ENCODE measurements around the gene LRRC8D. TPM values are rescaled to one million over a fixed set of nuclear protein-coding genes. Genes with fewer than 3 reads are reported as not detected.
A peak's percentile ranks its signal among the peaks of the same experiment; 100 is the strongest.

LRRC8D gene
- total and polyA plus RNA-seq, 9 of the 15 experiments (the other 6 are each of a cell fraction or from before 2014, with no cell fraction given): 3.4 to 53.9 (median 15.9) TPM

GRCh38 chr1:89799495-89799894 is 21.3 kb upstream of the LRRC8D start:
- TF ChIP-seq C11orf30 (IDR thresholded peaks at IDR 0.05; ENCODE audit: low read depth): peak; percentile 21; the same call in 1 of the 2 replicates
- TF ChIP-seq HMBOX1 (IDR thresholded peaks at IDR 0.05): peak; percentile 83
- peak; percentile 37; the same call in 1 of the 2 replicates for TF ChIP-seq FOSL1 (tag; conservative IDR thresholded peaks at IDR 0.05)
- peak; percentile 62 for TF ChIP-seq NFE2 (IDR thresholded peaks at IDR 0.05; ENCODE audit: low read depth)
- no peak for TF ChIP-seq TBL1XR1 (IDR thresholded peaks at IDR 0.05; ENCODE audit: low read length in 2 of 2)
- TF ChIP-seq ZNF316 (IDR thresholded peaks at IDR 0.05): no peak
- TF ChIP-seq MAFF (IDR thresholded peaks at IDR 0.05; ENCODE audit: low read length): peak; percentile 3; the same call in 1 of the 2 replicates
- TF ChIP-seq ZNF766 (CRISPR knock-in tag; conservative IDR thresholded peaks at IDR 0.05): 0 out of 2 replicates have a peak, but pooled peaks have one; percentile 24
- no peak for TF ChIP-seq KLF16 (IDR thresholded peaks at IDR 0.05)
- peak; percentile 27; the same call in 1 of the 2 replicates for TF ChIP-seq MAFG (tag; conservative IDR thresholded peaks at IDR 0.05)
- TF ChIP-seq ZNF507 (tag; conservative IDR thresholded peaks at IDR 0.05): no peak
- no peak for TF ChIP-seq PREB (CRISPR knock-in tag; IDR thresholded peaks at IDR 0.05)
- no peak for TF ChIP-seq GTF2E2 (tag; IDR thresholded peaks at IDR 0.05)
- TF ChIP-seq CTCF (IDR thresholded peaks at IDR 0.05 in 2 of 3, conservative IDR thresholded peaks at IDR 0.05 in 1 of 3; ENCODE audit: insufficient read depth in 2 of 3, low read depth in 1 of 3, low read length in 3 of 3): no peak
- TF ChIP-seq ASH1L (IDR thresholded peaks at IDR 0.05; ENCODE audit: borderline replicate concordance, low read depth, partially characterized antibody): no peak
- TF ChIP-seq ZBTB33 (CRISPR knock-in tag; IDR thresholded peaks at IDR 0.05): peak; percentile 68
- Histone ChIP-seq H3K36me3 (ENCODE audit: control insufficient read depth, insufficient read depth, low read length) (no peaks in the 10 kb centered on the region), H3K27ac (ENCODE audit: extremely low read depth, low read depth, low read length) (no peak overlapping the region), H3K27me3 (ENCODE audit: control insufficient read depth in 2 of 2, insufficient read depth in 2 of 2, low read length in 2 of 2) (no peaks in the 10 kb centered on the region), H3K4me3 (no peak overlapping the region), H3K9me1 (ENCODE audit: control insufficient read depth, insufficient read depth, low read length) (no peaks in the 10 kb centered on the region), H3K4me1 (replicated peaks in 1 of 2; ENCODE audit: control insufficient read depth in 2 of 2, insufficient read depth in 2 of 2, low read length in 2 of 2) (peaks cover 0 to 16% of the 10 kb centered on the region in 2 experiments; a peak in 3 of 5 replicates), H3K9ac (ENCODE audit: insufficient read depth in 1 of 2, low read depth in 2 of 2, low read length in 2 of 2) (no peak overlapping the region; a peak in 1 of 4 replicates), H3K79me2 (ENCODE audit: control insufficient read depth, insufficient read depth, low read length) (no peaks in the 10 kb centered on the region), H2AFZ (ENCODE audit: low read depth, low read length) (no peak overlapping the region), H3K4me2 (ENCODE audit: insufficient read depth, low read length) (no peak overlapping the region), H4K20me1 (replicated peaks; ENCODE audit: control insufficient read depth, insufficient read depth, low read length) (no peaks in the 10 kb centered on the region), H3K9me3 (replicated peaks; ENCODE audit: control insufficient read depth, insufficient read depth, low read depth, low read length) (no peaks in the 10 kb centered on the region)
- FAIRE-seq (no peak), DNase-seq (ENCODE audit: extremely low read depth in 1 of 4, low spot score in 3 of 4) (no peak), ATAC-seq (peak; percentile 47)
- no TSS peak for BruUV-seq (replicated peaks)
- 50% methylated on average over 4 of the region's 4 CpGs for WGBS (ENCODE audit: insufficient coverage, low coverage, missing lambda C conversion rate)
- in situ Hi-C loops (cut with MboI) (no loop called here), intact Hi-C loops (cut with micrococcal nuclease) (no loop called here)
- ChIA-PET CTCF (ENCODE audit: low intra/inter-chr PET ratio) (no interaction called here), POLR2A (interaction anchor here (0.6 to 0.9 kb wide), 3 partner anchors 9 to 145 kb away, joined by 3 to 4 read pairs (median 3); no protein-coding TSS in a partner anchor)
